Measurements from ENCODE around the gene ADAD2. TPM values are rescaled to one million over a fixed set of nuclear protein-coding genes. Genes with fewer than 3 reads are reported as not detected.

Gene ADAD2
- total RNA-seq, 1 donor = under 0.01 TPM

- Histone ChIP-seq H2AFZ (ENCODE audit: low read length) (no peak overlapping the region), H3K79me2 (ENCODE audit: insufficient read depth, low read length) (no peaks in the 10 kb centered on the region), H3K27me3 (ENCODE audit: insufficient read depth, low read length) (peaks cover 25% of the 10 kb centered on the region), H3K4me2 (ENCODE audit: insufficient read depth, low read length) (no peak overlapping the region), H4K20me1 (ENCODE audit: insufficient read depth, low read length) (no peaks in the 10 kb centered on the region), H3K27ac (ENCODE audit: low read depth, low read length) (no peak overlapping the region), H3K36me3 (ENCODE audit: insufficient read depth, low read length) (no peaks in the 10 kb centered on the region), H3K9me3 (ENCODE audit: low read depth, low read length) (no peaks in the 10 kb centered on the region), H3K4me1 (ENCODE audit: insufficient read depth, low read length) (no peaks in the 10 kb centered on the region), H3K4me3 (ENCODE audit: insufficient read depth, low read length) (no peak overlapping the region)
- DNase-seq (ENCODE audit: insufficient read length, low spot score, missing footprints) = peak; percentile 88
- TF ChIP-seq CTCF (IDR thresholded peaks at IDR 0.05; ENCODE audit: extremely low read depth, low read depth, low read length) = no peak
Observed at GRCh38 chr16:84239141-84239769, 48.3 kb downstream of the ADAD2 start.

- Histone ChIP-seq H3K36me3 (ENCODE audit: insufficient read depth, low read length) (no peaks in the 10 kb centered on the region), H2AFZ (ENCODE audit: low read length) (no peak within 1 kb of the TSS), H3K4me1 (ENCODE audit: insufficient read depth, low read length) (no peaks in the 10 kb centered on the region), H4K20me1 (ENCODE audit: insufficient read depth, low read length) (no peaks in the 10 kb centered on the region), H3K9me3 (ENCODE audit: low read depth, low read length) (no peaks in the 10 kb centered on the region), H3K4me3 (ENCODE audit: insufficient read depth, low read length) (no peak within 1 kb of the TSS), H3K27ac (ENCODE audit: low read depth, low read length) (no peak within 1 kb of the TSS), H3K79me2 (ENCODE audit: insufficient read depth, low read length) (no peaks in the 10 kb centered on the region), H3K4me2 (ENCODE audit: insufficient read depth, low read length) (no peak within 1 kb of the TSS), H3K27me3 (ENCODE audit: insufficient read depth, low read length) (peaks cover 25% of the 10 kb centered on the region)
- DNase-seq (ENCODE audit: insufficient read length, low spot score, missing footprints) = peak; percentile 64
- no peak for TF ChIP-seq CTCF (IDR thresholded peaks at IDR 0.05; ENCODE audit: extremely low read depth, low read depth, low read length)
Observed at GRCh38 chr16:84239909-84240308, 49.0 kb downstream of the ADAD2 start, which contains the start of gene KCNG4. Gene KCNG4 (minus strand): TSS chr16:84240012. CDS start chr16:84237485, 2,527 bp downstream.

GRCh38 chr16:84240455-84240854 lies 49.5 kb downstream of the ADAD2 start:
- no peak for TF ChIP-seq CTCF (IDR thresholded peaks at IDR 0.05; ENCODE audit: extremely low read depth, low read depth, low read length)
- H3K27ac ChIP-seq (ENCODE audit: low read depth, low read length) = no peak overlapping the region
- no peaks in the 10 kb centered on the region for H4K20me1 ChIP-seq (ENCODE audit: insufficient read depth, low read length)
- H3K4me3 ChIP-seq (ENCODE audit: insufficient read depth, low read length) = no peak overlapping the region
- H3K4me2 ChIP-seq (ENCODE audit: insufficient read depth, low read length) = no peak overlapping the region
- peaks cover 25% of the 10 kb centered on the region for H3K27me3 ChIP-seq (ENCODE audit: insufficient read depth, low read length)
- H3K4me1 ChIP-seq (ENCODE audit: insufficient read depth, low read length) = no peaks in the 10 kb centered on the region
- no peaks in the 10 kb centered on the region for H3K36me3 ChIP-seq (ENCODE audit: insufficient read depth, low read length)
- peak; percentile 41 for DNase-seq (ENCODE audit: insufficient read length, low spot score, missing footprints)
- H3K79me2 ChIP-seq (ENCODE audit: insufficient read depth, low read length) = no peaks in the 10 kb centered on the region
- H3K9me3 ChIP-seq (ENCODE audit: low read depth, low read length) = no peaks in the 10 kb centered on the region
- H2AFZ ChIP-seq (ENCODE audit: low read length) = no peak overlapping the region

GRCh38 chr16:84241778-84242177 lies 50.8 kb downstream of the ADAD2 start:
- no peak for TF ChIP-seq CTCF (IDR thresholded peaks at IDR 0.05; ENCODE audit: extremely low read depth, low read depth, low read length)
- peak; percentile 31 for DNase-seq (ENCODE audit: insufficient read length, low spot score, missing footprints)
- H3K27ac ChIP-seq (ENCODE audit: low read depth, low read length) = no peak overlapping the region

More at GRCh38 chr16:84241778-84242177, 50.8 kb downstream of the ADAD2 start:
- no peaks in the 10 kb centered on the region for H3K9me3 ChIP-seq (ENCODE audit: low read depth, low read length)
- no peaks in the 10 kb centered on the region for H4K20me1 ChIP-seq (ENCODE audit: insufficient read depth, low read length)
- no peak overlapping the region for H2AFZ ChIP-seq (ENCODE audit: low read length)
- no peak overlapping the region for H3K4me2 ChIP-seq (ENCODE audit: insufficient read depth, low read length)
- H3K27me3 ChIP-seq (ENCODE audit: insufficient read depth, low read length) = peaks cover 23% of the 10 kb centered on the region
- H3K36me3 ChIP-seq (ENCODE audit: insufficient read depth, low read length) = no peaks in the 10 kb centered on the region
- H3K79me2 ChIP-seq (ENCODE audit: insufficient read depth, low read length) = no peaks in the 10 kb centered on the region
- no peaks in the 10 kb centered on the region for H3K4me1 ChIP-seq (ENCODE audit: insufficient read depth, low read length)
- no peak overlapping the region for H3K4me3 ChIP-seq (ENCODE audit: insufficient read depth, low read length)

All from osteoblast (primary cell).